ENCODE data around the gene AMPH.

Gene AMPH

GRCh38 chr7:38658921-38659320 lies 27.7 kb upstream of the AMPH start:
- H3K27ac ChIP-seq (replicated peaks; ENCODE audit: low read length): no peak overlapping the region
- H3K4me3 ChIP-seq (ENCODE audit: low read length in 2 of 2): no peak overlapping the region
- H4K8ac ChIP-seq (ENCODE audit: low read depth, low read length): no peak overlapping the region
- no peak overlapping the region for H2BK15ac ChIP-seq (ENCODE audit: low read length)
- no peaks in the 10 kb centered on the region for H3K9me3 ChIP-seq (replicated peaks in 1 of 2; ENCODE audit: control insufficient read depth in 2 of 2, insufficient read depth in 1 of 2, low read depth in 1 of 2, low read length in 2 of 2)
- WGBS, 2 donors (ENCODE audit: extremely low coverage in 2 of 2, insufficient read length in 2 of 2, insufficient replicate concordance in 1 of 2): no CpG with 5 or more reads among the region's 2 CpGs
- no peak overlapping the region for H2AK5ac ChIP-seq (ENCODE audit: low read depth, low read length)
- no peak overlapping the region for H2BK120ac ChIP-seq (ENCODE audit: low read depth, low read length)
- no peak overlapping the region for H3K9ac ChIP-seq (ENCODE audit: low read depth, low read length, poor library complexity)
- H3K27me3 ChIP-seq (ENCODE audit: control insufficient read depth in 3 of 3, insufficient read depth in 3 of 3, low read depth in 1 of 3, low read length in 3 of 3): no peaks in the 10 kb centered on the region
- H3K4me2 ChIP-seq (ENCODE audit: insufficient read depth, low read length, poor library complexity, severe bottlenecking): no peak overlapping the region
- H3K23ac ChIP-seq (ENCODE audit: low read depth, low read length, poor library complexity): no peak overlapping the region
- H3K79me1 ChIP-seq (ENCODE audit: low read depth, low read length): no peaks in the 10 kb centered on the region
- no peak overlapping the region for H4K91ac ChIP-seq (ENCODE audit: low read depth, low read length, poor library complexity)
- no peaks in the 10 kb centered on the region for H3K4me1 ChIP-seq (ENCODE audit: control insufficient read depth in 2 of 2, insufficient read depth in 1 of 2, low read depth in 1 of 2, low read length in 2 of 2)
- no peak overlapping the region for H2AFZ ChIP-seq (ENCODE audit: low read length)
- no peaks in the 10 kb centered on the region for H3K36me3 ChIP-seq (replicated peaks in 1 of 2; ENCODE audit: control insufficient read depth in 2 of 2, insufficient read depth in 2 of 2, low read length in 2 of 2)
- H3K18ac ChIP-seq (ENCODE audit: low read length): no peak overlapping the region
- no peak overlapping the region for H3K14ac ChIP-seq (ENCODE audit: low read length)
- DNase-seq (ENCODE audit: low spot score): no peak
- H2BK12ac ChIP-seq (ENCODE audit: low read length): no peak overlapping the region
- no peak overlapping the region for H2BK5ac ChIP-seq (ENCODE audit: low read length)
- no peak overlapping the region for H3K4ac ChIP-seq (ENCODE audit: low read length)

GRCh38 chr7:38656968-38657367 lies 25.8 kb upstream of the AMPH start:
- Histone ChIP-seq H2BK5ac (ENCODE audit: low read length) (no peak overlapping the region), H2AFZ (ENCODE audit: low read length) (no peak overlapping the region), H3K9ac (ENCODE audit: low read depth, low read length, poor library complexity) (no peak overlapping the region), H3K9me3 (replicated peaks in 1 of 2; ENCODE audit: control insufficient read depth in 2 of 2, insufficient read depth in 1 of 2, low read depth in 1 of 2, low read length in 2 of 2) (no peaks in the 10 kb centered on the region), H3K27me3 (ENCODE audit: control insufficient read depth in 3 of 3, insufficient read depth in 3 of 3, low read depth in 1 of 3, low read length in 3 of 3) (no peaks in the 10 kb centered on the region), H2BK120ac (ENCODE audit: low read depth, low read length) (no peak overlapping the region), H2AK5ac (ENCODE audit: low read depth, low read length) (no peak overlapping the region), H4K91ac (ENCODE audit: low read depth, low read length, poor library complexity) (no peak overlapping the region), H4K8ac (ENCODE audit: low read depth, low read length) (no peak overlapping the region), H2BK15ac (ENCODE audit: low read length) (no peak overlapping the region), H3K27ac (replicated peaks; ENCODE audit: low read length) (no peak overlapping the region), H3K18ac (ENCODE audit: low read length) (no peak overlapping the region), H3K4me3 (ENCODE audit: low read length in 2 of 2) (no peak overlapping the region), H3K4me1 (ENCODE audit: control insufficient read depth in 2 of 2, insufficient read depth in 1 of 2, low read depth in 1 of 2, low read length in 2 of 2) (no peaks in the 10 kb centered on the region), H3K36me3 (replicated peaks in 1 of 2; ENCODE audit: control insufficient read depth in 2 of 2, insufficient read depth in 2 of 2, low read length in 2 of 2) (no peaks in the 10 kb centered on the region), H2BK12ac (ENCODE audit: low read length) (no peak overlapping the region), H3K4me2 (ENCODE audit: insufficient read depth, low read length, poor library complexity, severe bottlenecking) (no peak overlapping the region), H3K23ac (ENCODE audit: low read depth, low read length, poor library complexity) (no peak overlapping the region), H3K4ac (ENCODE audit: low read length) (no peak overlapping the region), H3K79me1 (ENCODE audit: low read depth, low read length) (no peaks in the 10 kb centered on the region), H3K14ac (ENCODE audit: low read length) (no peak overlapping the region)
- WGBS, 2 donors (ENCODE audit: extremely low coverage in 2 of 2, insufficient read length in 2 of 2, insufficient replicate concordance in 1 of 2): no CpG with 5 or more reads among the region's 1 CpG
- DNase-seq (ENCODE audit: low spot score): no peak

GRCh38 chr7:38655833-38656774 lies 24.9 kb upstream of the AMPH start:
- H2BK5ac ChIP-seq (ENCODE audit: low read length): no peak overlapping the region
- H3K18ac ChIP-seq (ENCODE audit: low read length): no peak overlapping the region
- no peaks in the 10 kb centered on the region for H3K4me1 ChIP-seq (ENCODE audit: control insufficient read depth in 2 of 2, insufficient read depth in 1 of 2, low read depth in 1 of 2, low read length in 2 of 2)
- H3K9me3 ChIP-seq (replicated peaks in 1 of 2; ENCODE audit: control insufficient read depth in 2 of 2, insufficient read depth in 1 of 2, low read depth in 1 of 2, low read length in 2 of 2): no peaks in the 10 kb centered on the region
- no peak overlapping the region for H2BK15ac ChIP-seq (ENCODE audit: low read length)
- H2BK12ac ChIP-seq (ENCODE audit: low read length): no peak overlapping the region
- H3K4me2 ChIP-seq (ENCODE audit: insufficient read depth, low read length, poor library complexity, severe bottlenecking): no peak overlapping the region
- no peaks in the 10 kb centered on the region for H3K27me3 ChIP-seq (ENCODE audit: control insufficient read depth in 3 of 3, insufficient read depth in 3 of 3, low read depth in 1 of 3, low read length in 3 of 3)
- H2AFZ ChIP-seq (ENCODE audit: low read length): no peak overlapping the region
- H3K14ac ChIP-seq (ENCODE audit: low read length): peak overlapping the region; percentile 17
- H2AK5ac ChIP-seq (ENCODE audit: low read depth, low read length): no peak overlapping the region
- H3K9ac ChIP-seq (ENCODE audit: low read depth, low read length, poor library complexity): no peak overlapping the region
- H3K23ac ChIP-seq (ENCODE audit: low read depth, low read length, poor library complexity): no peak overlapping the region
- no peak overlapping the region for H3K4ac ChIP-seq (ENCODE audit: low read length)
- H4K8ac ChIP-seq (ENCODE audit: low read depth, low read length): no peak overlapping the region
- H2BK120ac ChIP-seq (ENCODE audit: low read depth, low read length): no peak overlapping the region
- H3K4me3 ChIP-seq (ENCODE audit: low read length in 2 of 2): no peak overlapping the region
- DNase-seq (ENCODE audit: low spot score): no peak
- WGBS, 2 donors (ENCODE audit: extremely low coverage in 2 of 2, insufficient read length in 2 of 2, insufficient replicate concordance in 1 of 2): no CpG with 5 or more reads among the region's 35 CpGs
- no peak overlapping the region for H4K91ac ChIP-seq (ENCODE audit: low read depth, low read length, poor library complexity)
- H3K27ac ChIP-seq (replicated peaks; ENCODE audit: low read length): no peak overlapping the region
- H3K79me1 ChIP-seq (ENCODE audit: low read depth, low read length): no peaks in the 10 kb centered on the region
- H3K36me3 ChIP-seq (replicated peaks in 1 of 2; ENCODE audit: control insufficient read depth in 2 of 2, insufficient read depth in 2 of 2, low read length in 2 of 2): no peaks in the 10 kb centered on the region

- H3K23ac ChIP-seq (ENCODE audit: low read depth, low read length, poor library complexity): no peak overlapping the region
- no peak overlapping the region for H3K9ac ChIP-seq (ENCODE audit: low read depth, low read length, poor library complexity)
- no peaks in the 10 kb centered on the region for H3K36me3 ChIP-seq (replicated peaks in 1 of 2; ENCODE audit: control insufficient read depth in 2 of 2, insufficient read depth in 2 of 2, low read length in 2 of 2)
- DNase-seq (ENCODE audit: low spot score): no peak
- no peak overlapping the region for H3K4ac ChIP-seq (ENCODE audit: low read length)
- H3K27ac ChIP-seq (replicated peaks; ENCODE audit: low read length): no peak overlapping the region
- no peak overlapping the region for H3K14ac ChIP-seq (ENCODE audit: low read length)
- H2BK5ac ChIP-seq (ENCODE audit: low read length): no peak overlapping the region
- no peak overlapping the region for H3K18ac ChIP-seq (ENCODE audit: low read length)
- no peak overlapping the region for H3K4me3 ChIP-seq (ENCODE audit: low read length in 2 of 2)
- peaks cover 0 to 3% (median 0%) of the 10 kb centered on the region in 3 experiments for H3K27me3 ChIP-seq (ENCODE audit: control insufficient read depth in 3 of 3, insufficient read depth in 3 of 3, low read depth in 1 of 3, low read length in 3 of 3)
- H3K79me1 ChIP-seq (ENCODE audit: low read depth, low read length): no peaks in the 10 kb centered on the region
- H2BK12ac ChIP-seq (ENCODE audit: low read length): no peak overlapping the region
- no peaks in the 10 kb centered on the region for H3K9me3 ChIP-seq (replicated peaks in 1 of 2; ENCODE audit: control insufficient read depth in 2 of 2, insufficient read depth in 1 of 2, low read depth in 1 of 2, low read length in 2 of 2)
- no peak overlapping the region for H4K91ac ChIP-seq (ENCODE audit: low read depth, low read length, poor library complexity)
- no peaks in the 10 kb centered on the region for H3K4me1 ChIP-seq (ENCODE audit: control insufficient read depth in 2 of 2, insufficient read depth in 1 of 2, low read depth in 1 of 2, low read length in 2 of 2)
- H2BK120ac ChIP-seq (ENCODE audit: low read depth, low read length): no peak overlapping the region
- no peak overlapping the region for H4K8ac ChIP-seq (ENCODE audit: low read depth, low read length)
- no peak overlapping the region for H3K4me2 ChIP-seq (ENCODE audit: insufficient read depth, low read length, poor library complexity, severe bottlenecking)
- no peak overlapping the region for H2BK15ac ChIP-seq (ENCODE audit: low read length)
- no peak overlapping the region for H2AFZ ChIP-seq (ENCODE audit: low read length)
- no peak overlapping the region for H2AK5ac ChIP-seq (ENCODE audit: low read depth, low read length)
- no CpG with 5 or more reads among the region's 6 CpGs for WGBS, 2 donors (ENCODE audit: extremely low coverage in 2 of 2, insufficient read length in 2 of 2, insufficient replicate concordance in 1 of 2)
Observed at GRCh38 chr7:38637957-38638356, 6.8 kb upstream of the AMPH start.
